ENCODE measurements around the gene HMGN2.

HMGN2 gene

DNA sequence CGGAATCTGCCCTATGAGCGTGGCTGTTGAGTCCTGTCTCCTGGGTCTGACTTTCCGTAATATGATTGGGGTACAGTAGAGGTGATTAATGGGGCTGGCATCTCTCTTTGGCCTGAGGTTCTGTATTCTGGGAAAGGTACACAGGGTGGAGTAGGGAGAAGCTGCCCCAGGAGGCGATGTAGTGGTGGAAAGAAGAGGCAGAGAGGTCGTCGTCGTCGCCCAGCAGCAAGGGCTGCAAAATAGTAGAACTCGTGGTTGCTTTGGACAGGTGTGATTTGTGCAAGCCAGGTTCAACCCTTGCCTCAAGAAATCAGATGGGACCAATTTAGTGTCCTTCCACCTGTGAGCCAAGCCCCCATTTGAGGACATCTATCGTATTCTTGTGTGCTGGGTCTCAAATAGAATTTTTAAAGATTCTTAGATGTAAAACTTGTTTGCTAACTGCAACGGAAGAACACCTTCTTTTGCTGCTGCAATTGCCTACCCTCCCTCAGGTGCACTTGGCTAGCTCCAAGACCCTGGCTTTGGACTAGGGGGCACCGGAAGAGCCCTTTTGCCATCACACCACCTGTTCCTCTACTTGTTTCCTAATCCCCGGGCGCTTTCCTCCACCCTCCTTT lies 1.3 kb upstream of the HMGN2 start:
- H3K27me3 Mint-ChIP-seq: no peaks in the 10 kb centered on the region
- DNase-seq (no peak), ATAC-seq (replicated peaks) (no peak)
- no peaks in the 10 kb centered on the region for H3K9me3 Mint-ChIP-seq
- peak overlapping the region; percentile 98 for H3K27ac Mint-ChIP-seq
- H3K4me3 Mint-ChIP-seq: peak overlapping the region; percentile 87 to 95
- peaks cover 51 to 59% of the 10 kb centered on the region in 2 donors for H3K36me3 Mint-ChIP-seq
- peaks cover 30 to 57% of the 10 kb centered on the region in 2 donors for H3K4me1 Mint-ChIP-seq

DNA sequence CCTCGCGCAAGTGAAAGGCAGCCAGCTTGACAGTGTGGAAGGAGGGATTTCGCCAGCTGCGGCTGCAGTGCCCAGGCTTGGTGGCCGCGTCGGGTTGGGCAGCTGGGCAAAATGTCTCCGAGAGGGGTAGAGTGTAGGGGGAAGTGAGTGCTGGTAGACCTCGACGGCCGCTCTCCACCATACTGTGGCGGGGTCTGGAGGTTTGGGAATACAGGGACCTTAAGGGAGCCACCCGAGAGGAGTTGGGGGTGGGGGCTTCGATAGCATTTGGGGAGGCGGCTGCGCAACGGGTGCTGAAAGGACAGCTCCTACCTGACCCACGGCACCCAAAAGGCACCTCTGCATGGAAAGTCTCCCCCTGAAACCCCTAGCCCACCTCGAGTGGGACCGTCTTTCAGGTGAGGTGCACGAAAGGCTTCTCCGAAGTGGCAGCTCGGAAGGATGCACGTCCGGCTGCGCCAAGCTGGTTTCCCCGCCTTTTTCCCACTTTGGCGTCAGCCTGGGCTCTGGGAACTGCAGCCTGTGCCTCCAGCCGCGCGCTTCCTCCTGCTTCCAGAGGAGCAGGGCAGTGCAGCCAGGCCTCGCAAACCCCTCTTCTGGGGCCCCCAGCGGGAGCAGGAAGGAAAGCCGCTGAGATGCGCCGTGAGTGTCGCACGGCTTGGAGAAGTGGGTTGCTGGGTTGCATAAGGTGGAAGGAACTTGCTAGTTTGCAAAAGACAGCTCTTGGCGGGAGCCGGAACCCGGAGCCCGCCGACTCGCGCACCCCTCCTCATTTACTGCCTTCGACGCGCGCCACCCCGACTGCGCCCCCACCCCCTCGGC lies 531 bp upstream of the HMGN2 start:
- Mint-ChIP-seq H3K9me3 (no peaks in the 10 kb centered on the region), H3K36me3 (peaks cover 57 to 61% of the 10 kb centered on the region in 2 donors), H3K4me1 (peaks cover 33 to 65% of the 10 kb centered on the region in 2 donors), H3K4me3 (peak overlapping the region; percentile 87 to 95), H3K27me3 (no peaks in the 10 kb centered on the region), H3K27ac (peak overlapping the region; percentile 98)
- ATAC-seq (replicated peaks) (peak; percentile 43 to 48), DNase-seq (peak; percentile 16)

DNA sequence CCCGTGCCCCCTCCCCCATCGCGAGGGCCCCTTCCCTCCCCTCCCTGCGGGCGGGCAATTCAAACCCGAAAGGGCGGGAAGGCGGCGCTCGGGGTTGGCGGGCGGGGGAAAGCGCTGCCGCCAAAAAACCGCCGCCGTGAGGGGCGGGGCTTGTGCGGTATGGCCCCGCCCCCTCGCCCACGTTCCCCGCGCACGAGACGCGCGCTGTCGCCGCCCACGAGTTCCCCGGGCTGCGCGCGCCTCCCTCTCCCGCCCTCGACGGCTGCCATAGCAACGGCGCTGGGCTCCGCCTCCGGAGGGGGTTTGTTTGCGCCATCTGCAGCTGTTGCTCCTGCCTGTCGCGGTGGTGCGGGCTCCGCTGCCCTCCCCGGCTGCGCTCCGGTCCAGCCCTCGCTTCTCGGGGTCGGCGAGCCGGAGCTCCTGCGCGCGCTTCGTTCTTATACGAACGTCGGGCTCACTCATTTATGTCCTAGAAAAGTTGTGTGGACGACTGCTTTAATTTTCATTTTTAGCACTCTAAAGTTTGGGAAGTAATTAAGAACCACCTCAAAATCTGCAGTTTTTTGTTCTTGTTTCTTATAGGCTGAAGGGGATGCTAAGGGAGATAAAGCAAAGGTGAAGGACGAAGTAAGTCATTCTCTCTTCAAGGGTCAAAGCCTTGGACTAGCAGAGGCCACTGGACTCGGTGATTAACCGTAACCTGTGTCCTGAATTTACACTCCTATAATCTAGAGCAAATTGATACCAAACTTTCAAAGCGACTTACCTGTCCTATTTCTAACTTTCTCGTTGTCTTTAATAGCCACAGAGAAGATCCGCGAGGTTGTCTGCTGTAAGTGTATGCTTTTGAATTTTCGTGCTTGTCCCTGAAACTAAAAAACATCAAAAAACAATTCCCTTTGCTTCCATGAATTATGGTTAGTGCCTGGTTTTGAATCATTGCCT lies 933 bp downstream of the HMGN2 start:
- H3K27ac Mint-ChIP-seq: peak overlapping the region; percentile 94
- peaks cover 51 to 57% of the 10 kb centered on the region in 2 donors for H3K36me3 Mint-ChIP-seq
- H3K4me1 Mint-ChIP-seq: peaks cover 36 to 69% of the 10 kb centered on the region in 2 donors
- H3K9me3 Mint-ChIP-seq: no peaks in the 10 kb centered on the region
- H3K4me3 Mint-ChIP-seq: peak overlapping the region; percentile 88 to 95
- peak; percentile 91 for DNase-seq
- peak; percentile 69 to 78 for ATAC-seq (replicated peaks)
- no peaks in the 10 kb centered on the region for H3K27me3 Mint-ChIP-seq

DNA sequence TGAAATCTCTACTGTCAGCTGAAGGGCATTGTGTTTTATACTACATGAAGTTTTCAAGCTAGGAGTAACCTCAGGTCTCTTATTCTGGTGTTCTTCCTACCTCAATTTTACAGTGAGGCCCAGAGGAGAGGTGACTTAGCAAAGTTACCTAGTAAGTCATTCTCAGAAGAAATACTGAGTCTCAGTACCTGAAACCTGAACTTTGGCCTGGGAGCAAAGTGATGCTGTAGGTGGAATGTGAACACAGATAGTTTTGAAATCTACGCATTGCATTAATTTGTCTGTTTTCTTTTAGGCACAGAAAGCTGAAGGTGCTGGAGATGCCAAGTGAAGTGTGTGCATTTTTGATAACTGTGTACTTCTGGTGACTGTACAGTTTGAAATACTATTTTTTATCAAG lies 2.6 kb downstream of the HMGN2 start:
- H3K9me3 Mint-ChIP-seq: no peaks in the 10 kb centered on the region
- ATAC-seq (replicated peaks): no peak
- peak overlapping the region; percentile 39 to 44 for H3K4me3 Mint-ChIP-seq
- peaks cover 35 to 65% of the 10 kb centered on the region in 2 donors for H3K4me1 Mint-ChIP-seq
- H3K27ac Mint-ChIP-seq: no peak overlapping the region
- no peak for DNase-seq
- H3K27me3 Mint-ChIP-seq: no peaks in the 10 kb centered on the region
- peaks cover 42 to 45% of the 10 kb centered on the region in 2 donors for H3K36me3 Mint-ChIP-seq

DNA sequence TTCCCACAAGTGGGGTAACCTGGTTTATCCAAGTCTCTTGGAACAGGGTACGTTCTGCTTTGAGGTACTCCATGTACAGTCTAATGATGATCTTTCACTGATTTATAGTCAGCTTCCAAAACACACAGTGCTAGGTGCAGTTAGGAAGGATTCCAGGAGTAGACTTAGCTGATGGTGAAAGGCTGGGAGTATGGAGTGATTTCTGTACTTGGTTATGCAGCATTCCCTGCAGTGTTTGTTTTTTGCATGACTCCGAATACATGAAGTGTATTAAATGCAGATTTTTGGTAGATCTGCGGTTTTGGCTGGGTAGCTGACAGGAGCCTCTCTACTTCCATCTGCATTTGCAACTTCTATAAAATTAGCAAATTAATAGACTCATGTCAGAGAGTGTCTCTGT lies 3.7 kb downstream of the HMGN2 start:
- Mint-ChIP-seq H3K27ac (peak overlapping the region; percentile 14), H3K9me3 (no peaks in the 10 kb centered on the region), H3K4me1 (peaks cover 25 to 53% of the 10 kb centered on the region in 2 donors), H3K4me3 (no peak overlapping the region), H3K27me3 (no peaks in the 10 kb centered on the region), H3K36me3 (peaks cover 37 to 43% of the 10 kb centered on the region in 2 donors)
- no peak for ATAC-seq (replicated peaks)
- DNase-seq: no peak

DNA sequence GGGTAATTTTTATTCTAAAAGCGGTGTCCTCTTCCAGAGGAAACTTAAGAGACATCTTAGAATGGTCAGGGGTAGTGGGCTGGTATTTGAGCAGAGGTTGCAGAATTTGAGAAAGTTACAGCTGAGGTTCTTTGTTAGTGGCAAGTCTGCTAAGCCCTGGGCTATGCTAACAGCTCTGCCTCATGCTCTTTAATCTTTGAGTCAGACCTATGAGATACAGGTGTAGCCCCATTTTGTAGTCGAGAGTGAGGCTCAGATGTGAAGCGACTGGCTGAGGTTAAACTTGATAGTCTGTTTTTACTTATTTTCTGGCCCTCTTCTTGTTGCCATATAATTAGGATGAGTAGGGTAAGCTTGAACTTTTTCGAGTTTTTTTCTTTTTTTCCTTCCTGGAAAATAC lies 4.7 kb downstream of the HMGN2 start:
- Mint-ChIP-seq H3K27ac (peak overlapping the region; percentile 65), H3K9me3 (no peaks in the 10 kb centered on the region), H3K27me3 (no peaks in the 10 kb centered on the region), H3K4me1 (peaks cover 17 to 43% of the 10 kb centered on the region in 2 donors), H3K36me3 (peaks cover 37 to 43% of the 10 kb centered on the region in 2 donors), H3K4me3 (no peak overlapping the region)
- DNase-seq (no peak), ATAC-seq (replicated peaks) (no peak)

DNA sequence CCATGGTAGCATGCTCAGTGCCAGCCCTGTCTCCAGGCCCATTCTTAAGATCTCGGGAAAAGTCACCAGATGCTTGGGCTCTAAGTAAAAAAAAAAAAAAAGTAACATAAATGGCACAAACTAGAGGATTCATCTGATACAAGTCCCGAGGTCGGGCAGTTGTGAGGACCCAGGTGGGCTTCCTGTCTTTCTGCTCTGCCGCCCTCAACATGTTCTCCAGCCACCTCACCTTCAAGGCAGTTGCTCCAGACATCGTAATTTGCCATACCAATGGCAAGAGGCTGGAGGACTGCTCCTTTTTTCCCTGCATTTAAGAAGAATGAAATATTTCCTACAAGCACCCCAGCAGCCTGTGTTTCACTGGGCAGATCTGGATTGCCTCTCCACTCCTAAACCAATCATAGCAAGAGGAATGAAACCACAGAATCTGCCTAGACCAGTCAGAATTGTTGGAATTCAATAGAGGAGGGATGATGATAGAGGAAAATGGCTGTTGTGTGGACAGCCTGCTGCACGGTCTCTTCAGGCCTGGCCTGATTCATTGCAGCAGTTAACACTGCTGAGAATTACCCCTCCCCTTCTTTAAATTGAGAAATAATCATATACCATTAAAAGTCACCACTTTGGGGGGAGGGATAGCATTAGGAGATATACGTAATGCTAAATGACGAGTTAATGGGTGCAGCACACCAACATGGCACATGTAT lies 5.4 kb downstream of the HMGN2 start:
- Mint-ChIP-seq H3K27me3 (no peaks in the 10 kb centered on the region), H3K9me3 (no peaks in the 10 kb centered on the region), H3K27ac (peak overlapping the region; percentile 65), H3K4me3 (no peak overlapping the region), H3K36me3 (peaks cover 37 to 43% of the 10 kb centered on the region in 2 donors), H3K4me1 (peaks cover 17 to 41% of the 10 kb centered on the region in 2 donors)
- no peak for DNase-seq
- ATAC-seq (replicated peaks): no peak

DNA sequence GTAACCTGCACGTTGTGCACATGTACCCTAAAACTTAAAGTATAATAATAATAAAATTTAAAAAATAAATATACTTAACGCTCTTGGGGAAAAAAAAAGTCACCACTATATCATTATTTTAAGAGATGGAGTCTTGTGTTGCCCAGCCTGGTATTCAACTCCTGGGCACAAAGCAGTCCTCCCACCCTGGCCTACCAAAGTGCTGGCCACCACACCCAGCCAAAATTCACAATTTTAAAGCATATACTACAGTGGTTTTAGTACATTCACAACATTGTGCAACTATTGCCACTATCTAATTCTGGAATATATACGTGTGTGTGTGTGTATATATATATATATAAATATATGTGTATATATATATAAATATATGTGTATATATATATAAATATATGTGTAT lies 5.9 kb downstream of the HMGN2 start:
- no peaks in the 10 kb centered on the region for H3K9me3 Mint-ChIP-seq
- ATAC-seq (replicated peaks): no peak
- no peak overlapping the region for H3K27ac Mint-ChIP-seq
- DNase-seq: no peak
- H3K36me3 Mint-ChIP-seq: peaks cover 35 to 41% of the 10 kb centered on the region in 2 donors
- H3K4me1 Mint-ChIP-seq: peaks cover 21 to 45% of the 10 kb centered on the region in 2 donors
- no peak overlapping the region for H3K4me3 Mint-ChIP-seq
- no peaks in the 10 kb centered on the region for H3K27me3 Mint-ChIP-seq

DNA sequence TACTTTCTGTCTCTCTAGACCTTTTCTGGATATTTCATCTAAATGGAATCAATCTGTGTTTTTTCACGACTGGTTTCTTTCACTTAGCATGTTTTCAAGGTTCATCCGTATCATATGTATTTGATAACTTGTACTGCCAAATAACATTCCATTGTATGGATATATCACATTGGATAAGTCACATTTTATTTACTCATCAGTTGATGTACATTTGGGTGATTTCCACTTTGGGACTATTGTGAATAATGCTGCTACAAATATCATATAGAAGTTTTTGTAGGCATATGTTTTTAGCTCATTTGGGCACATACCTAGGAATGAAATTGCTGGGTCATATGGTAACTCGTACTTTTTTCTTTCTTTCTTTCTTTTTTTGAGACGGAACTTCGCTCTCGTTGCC lies 6.7 kb downstream of the HMGN2 start:
- Mint-ChIP-seq H3K9me3 (no peaks in the 10 kb centered on the region), H3K36me3 (peaks cover 30 to 36% of the 10 kb centered on the region in 2 donors)

DNA sequence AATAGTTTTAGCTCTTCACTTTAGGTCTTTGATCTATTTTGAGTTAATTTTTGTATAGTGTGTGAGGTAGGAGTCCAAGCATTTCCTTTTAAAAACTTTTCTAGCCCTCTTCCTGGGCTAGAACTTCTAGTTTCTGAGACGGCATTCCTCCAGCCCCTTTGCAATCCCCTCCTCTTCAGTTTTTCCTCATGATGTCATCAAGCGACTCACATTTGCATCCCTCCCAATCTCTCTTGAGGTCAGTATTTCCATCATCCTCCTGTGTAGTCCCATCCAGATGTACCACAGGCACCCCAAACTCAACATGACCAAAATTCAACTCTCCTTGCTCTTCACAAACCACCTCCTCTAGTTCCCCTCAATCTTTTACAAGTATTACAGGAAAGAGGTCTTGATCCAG lies 10.7 kb downstream of the HMGN2 start:
- no peak overlapping the region for H3K4me3 Mint-ChIP-seq
- H3K27ac Mint-ChIP-seq: peak overlapping the region; percentile 25
- H3K4me1 Mint-ChIP-seq: peaks cover 8 to 9% of the 10 kb centered on the region in 2 donors
- peaks cover 6 to 8% of the 10 kb centered on the region in 2 donors for H3K36me3 Mint-ChIP-seq
- H3K27me3 Mint-ChIP-seq: no peaks in the 10 kb centered on the region
- no peak for DNase-seq
- no peaks in the 10 kb centered on the region for H3K9me3 Mint-ChIP-seq
- no peak for ATAC-seq (replicated peaks)

More for the DNA sequence above, 6.7 kb downstream of the HMGN2 start:
- no peak overlapping the region for H3K4me3 Mint-ChIP-seq
- H3K27me3 Mint-ChIP-seq: no peaks in the 10 kb centered on the region
- peak overlapping the region; percentile 52 for H3K27ac Mint-ChIP-seq
- DNase-seq (no peak), ATAC-seq (replicated peaks) (no peak)
- H3K4me1 Mint-ChIP-seq: peaks cover 21 to 38% of the 10 kb centered on the region in 2 donors

DNA sequence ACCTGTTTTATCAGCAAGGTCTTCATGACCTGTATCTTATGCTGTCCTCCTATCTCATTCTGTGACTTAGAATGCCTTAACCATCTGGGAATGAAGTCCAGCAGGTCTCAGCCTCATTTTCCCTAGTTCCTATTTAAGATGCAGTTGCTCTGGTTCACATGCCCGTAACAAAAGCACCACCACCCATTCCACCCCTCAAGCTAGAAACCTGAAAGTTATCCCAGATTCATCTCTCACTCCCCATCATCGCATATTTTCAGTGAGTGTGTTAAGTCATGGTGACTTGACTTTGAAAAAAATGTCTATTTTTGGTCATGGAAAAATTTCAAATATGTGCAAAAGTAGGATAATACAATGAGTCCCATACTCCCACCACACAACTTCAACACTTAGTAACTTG lies 11.7 kb downstream of the HMGN2 start:
- no peak overlapping the region for H3K27ac Mint-ChIP-seq
- ATAC-seq (replicated peaks) (no peak), DNase-seq (no peak)
- H3K27me3 Mint-ChIP-seq: no peaks in the 10 kb centered on the region
- H3K9me3 Mint-ChIP-seq: no peaks in the 10 kb centered on the region
- H3K36me3 Mint-ChIP-seq: peaks cover 2 to 4% of the 10 kb centered on the region in 2 donors
- no peak overlapping the region for H3K4me3 Mint-ChIP-seq
- H3K4me1 Mint-ChIP-seq: peaks cover 6 to 8% of the 10 kb centered on the region in 2 donors

DNA sequence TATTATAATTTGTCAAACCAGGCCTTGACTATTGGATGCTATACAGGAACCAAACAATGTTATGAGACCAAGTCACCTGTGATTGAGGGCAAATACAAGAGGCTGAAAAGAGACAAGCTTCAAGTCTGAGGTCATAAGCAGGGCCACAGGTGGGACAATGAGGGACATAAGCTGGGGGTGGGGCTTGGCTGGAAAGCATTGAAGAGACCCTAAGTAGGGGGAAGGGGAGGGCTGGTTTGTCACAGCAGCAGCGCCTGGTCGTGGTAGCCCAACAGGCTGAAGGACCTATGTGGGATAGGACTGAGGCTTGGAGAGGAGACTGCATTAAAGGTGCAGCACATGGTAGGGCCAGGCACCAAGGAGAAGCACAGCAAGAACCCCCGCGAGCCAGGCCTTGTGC lies 17.9 kb downstream of the HMGN2 start:
- H3K4me1 Mint-ChIP-seq: peaks cover 6 to 16% of the 10 kb centered on the region in 2 donors
- no peaks in the 10 kb centered on the region for H3K27me3 Mint-ChIP-seq
- DNase-seq (no peak), ATAC-seq (replicated peaks) (no peak)
- H3K9me3 Mint-ChIP-seq: no peaks in the 10 kb centered on the region
- no peak overlapping the region for H3K4me3 Mint-ChIP-seq
- no peak overlapping the region for H3K27ac Mint-ChIP-seq
- H3K36me3 Mint-ChIP-seq: peaks cover 0 to 3% of the 10 kb centered on the region in 2 donors

DNA sequence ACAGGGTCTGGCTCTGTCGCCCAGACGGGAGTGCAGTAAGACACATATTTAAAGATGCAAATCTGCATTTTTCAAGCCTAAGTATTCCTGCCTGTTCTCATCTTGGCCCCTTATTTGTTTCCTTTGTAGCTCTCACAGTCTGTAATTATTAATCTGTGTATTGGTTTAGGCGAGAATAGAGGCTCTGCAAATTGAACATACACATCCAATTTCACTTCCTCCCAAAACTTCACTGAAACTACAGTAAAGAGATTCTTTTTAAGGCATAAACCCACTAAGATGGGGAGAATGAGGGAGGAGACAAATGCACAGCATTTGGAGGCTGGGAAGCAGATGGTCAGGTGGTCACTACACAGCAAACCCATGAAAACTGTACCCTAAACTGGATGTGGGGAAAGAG lies 21.0 kb downstream of the HMGN2 start:
- Mint-ChIP-seq H3K36me3 (peaks cover 3 to 6% of the 10 kb centered on the region in 2 donors), H3K4me3 (no peak overlapping the region), H3K9me3 (no peaks in the 10 kb centered on the region), H3K4me1 (peaks cover 6 to 16% of the 10 kb centered on the region in 2 donors), H3K27me3 (no peaks in the 10 kb centered on the region), H3K27ac (no peak overlapping the region)
- DNase-seq (no peak), ATAC-seq (replicated peaks) (no peak)
